ENCODE measurements around the gene ZNF746.

GRCh38 chr7:149494738-149495368 lies 2.8 kb downstream of the ZNF746 start:
- TF ChIP-seq SP2 (CRISPR knock-in tag; IDR thresholded peaks at IDR 0.05) (no peak), E2F5 (CRISPR knock-in tag; conservative IDR thresholded peaks at IDR 0.05) (no peak)
